ENCODE data around the gene C11orf58.

Gene C11orf58

DNA sequence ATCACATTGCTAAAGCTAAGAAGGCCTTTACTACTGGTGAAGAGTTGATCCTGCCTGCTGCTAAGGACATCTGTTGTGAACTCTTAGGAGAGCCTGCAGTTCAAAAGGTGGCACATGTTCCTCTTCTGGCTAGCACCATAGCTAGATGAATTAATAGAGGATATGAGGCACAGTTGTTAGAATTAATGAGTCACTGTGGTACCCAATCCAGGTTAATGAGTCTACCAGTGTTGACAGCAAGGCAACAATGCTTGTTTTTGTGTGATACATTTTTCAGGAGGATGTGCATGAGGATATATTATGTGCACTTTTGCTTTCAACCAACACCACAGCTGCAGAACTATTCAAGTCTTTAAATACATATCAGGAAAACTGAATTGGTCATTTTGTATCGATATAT, 12.0 kb downstream of the C11orf58 start:
- H3K27ac ChIP-seq (replicated peaks), result no peak overlapping the region
- no peaks in the 10 kb centered on the region for H3K27me3 ChIP-seq (ENCODE audit: insufficient read depth, poor library complexity, severe bottlenecking)
- no peak for DNase-seq (ENCODE audit: low read depth in 1 of 2, low spot score in 1 of 2)

DNA sequence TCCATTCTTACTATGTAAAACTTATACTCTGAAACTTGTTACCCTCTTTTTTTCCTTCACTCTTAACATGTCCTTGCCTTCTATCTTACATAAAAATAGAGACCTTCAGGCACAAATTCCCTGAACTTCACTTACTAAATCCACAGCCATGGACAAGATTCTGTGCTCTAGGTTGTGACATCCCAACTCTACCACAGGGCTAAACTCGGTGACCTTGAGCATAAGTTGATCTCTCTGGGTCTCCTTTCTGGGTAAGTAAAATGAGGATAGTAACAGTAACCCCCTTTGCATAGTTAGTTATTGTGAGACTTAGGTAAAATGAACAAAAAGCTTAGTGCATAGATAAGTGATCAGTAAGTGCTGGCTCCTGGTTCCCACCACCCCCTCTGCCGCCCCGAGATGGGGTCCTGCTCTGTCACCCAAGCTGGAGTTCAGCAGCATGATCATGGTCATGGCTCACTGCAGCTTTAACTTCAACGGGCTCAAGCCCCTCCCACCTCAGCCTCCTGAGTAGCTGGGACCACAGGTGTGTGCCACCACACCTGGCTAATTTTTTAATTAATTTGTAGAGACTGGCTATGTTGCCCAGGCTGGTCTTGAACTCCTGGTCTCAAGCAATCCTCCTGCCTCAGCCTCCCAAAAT, 20.1 kb downstream of the C11orf58 start:
- Histone ChIP-seq H3K27ac (replicated peaks) (no peak overlapping the region), H3K27me3 (ENCODE audit: insufficient read depth, poor library complexity, severe bottlenecking) (no peaks in the 10 kb centered on the region), H3K4me3 (replicated peaks; ENCODE audit: insufficient read depth, low read length) (no peak overlapping the region)
- TF ChIP-seq, protein P1, sequence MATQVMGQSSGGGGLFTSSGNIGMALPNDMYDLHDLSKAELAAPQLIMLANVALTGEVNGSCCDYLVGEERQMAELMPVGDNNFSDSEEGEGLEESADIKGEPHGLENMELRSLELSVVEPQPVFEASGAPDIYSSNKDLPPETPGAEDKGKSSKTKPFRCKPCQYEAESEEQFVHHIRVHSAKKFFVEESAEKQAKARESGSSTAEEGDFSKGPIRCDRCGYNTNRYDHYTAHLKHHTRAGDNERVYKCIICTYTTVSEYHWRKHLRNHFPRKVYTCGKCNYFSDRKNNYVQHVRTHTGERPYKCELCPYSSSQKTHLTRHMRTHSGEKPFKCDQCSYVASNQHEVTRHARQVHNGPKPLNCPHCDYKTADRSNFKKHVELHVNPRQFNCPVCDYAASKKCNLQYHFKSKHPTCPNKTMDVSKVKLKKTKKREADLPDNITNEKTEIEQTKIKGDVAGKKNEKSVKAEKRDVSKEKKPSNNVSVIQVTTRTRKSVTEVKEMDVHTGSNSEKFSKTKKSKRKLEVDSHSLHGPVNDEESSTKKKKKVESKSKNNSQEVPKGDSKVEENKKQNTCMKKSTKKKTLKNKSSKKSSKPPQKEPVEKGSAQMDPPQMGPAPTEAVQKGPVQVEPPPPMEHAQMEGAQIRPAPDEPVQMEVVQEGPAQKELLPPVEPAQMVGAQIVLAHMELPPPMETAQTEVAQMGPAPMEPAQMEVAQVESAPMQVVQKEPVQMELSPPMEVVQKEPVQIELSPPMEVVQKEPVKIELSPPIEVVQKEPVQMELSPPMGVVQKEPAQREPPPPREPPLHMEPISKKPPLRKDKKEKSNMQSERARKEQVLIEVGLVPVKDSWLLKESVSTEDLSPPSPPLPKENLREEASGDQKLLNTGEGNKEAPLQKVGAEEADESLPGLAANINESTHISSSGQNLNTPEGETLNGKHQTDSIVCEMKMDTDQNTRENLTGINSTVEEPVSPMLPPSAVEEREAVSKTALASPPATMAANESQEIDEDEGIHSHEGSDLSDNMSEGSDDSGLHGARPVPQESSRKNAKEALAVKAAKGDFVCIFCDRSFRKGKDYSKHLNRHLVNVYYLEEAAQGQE (IDR thresholded peaks at IDR 0.05; ENCODE audit: insufficient replicate concordance, low read depth), result no peak
- TF ChIP-seq, protein P2, sequence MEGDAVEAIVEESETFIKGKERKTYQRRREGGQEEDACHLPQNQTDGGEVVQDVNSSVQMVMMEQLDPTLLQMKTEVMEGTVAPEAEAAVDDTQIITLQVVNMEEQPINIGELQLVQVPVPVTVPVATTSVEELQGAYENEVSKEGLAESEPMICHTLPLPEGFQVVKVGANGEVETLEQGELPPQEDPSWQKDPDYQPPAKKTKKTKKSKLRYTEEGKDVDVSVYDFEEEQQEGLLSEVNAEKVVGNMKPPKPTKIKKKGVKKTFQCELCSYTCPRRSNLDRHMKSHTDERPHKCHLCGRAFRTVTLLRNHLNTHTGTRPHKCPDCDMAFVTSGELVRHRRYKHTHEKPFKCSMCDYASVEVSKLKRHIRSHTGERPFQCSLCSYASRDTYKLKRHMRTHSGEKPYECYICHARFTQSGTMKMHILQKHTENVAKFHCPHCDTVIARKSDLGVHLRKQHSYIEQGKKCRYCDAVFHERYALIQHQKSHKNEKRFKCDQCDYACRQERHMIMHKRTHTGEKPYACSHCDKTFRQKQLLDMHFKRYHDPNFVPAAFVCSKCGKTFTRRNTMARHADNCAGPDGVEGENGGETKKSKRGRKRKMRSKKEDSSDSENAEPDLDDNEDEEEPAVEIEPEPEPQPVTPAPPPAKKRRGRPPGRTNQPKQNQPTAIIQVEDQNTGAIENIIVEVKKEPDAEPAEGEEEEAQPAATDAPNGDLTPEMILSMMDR (IDR thresholded peaks at IDR 0.05; ENCODE audit: insufficient read depth, low read length), result no peak
- no peak for TF ChIP-seq GABPA (IDR thresholded peaks at IDR 0.05; ENCODE audit: low read depth)
- no peak for DNase-seq (ENCODE audit: low read depth in 1 of 2, low spot score in 1 of 2)

More for the DNA sequence above, 12.0 kb downstream of the C11orf58 start:
- TF ChIP-seq, protein P1 (IDR thresholded peaks at IDR 0.05; ENCODE audit: insufficient replicate concordance, low read depth), result no peak
- no peak for TF ChIP-seq SPI1 (IDR thresholded peaks at IDR 0.05; ENCODE audit: borderline replicate concordance, low read depth)
- no peak for TF ChIP-seq POLR2AphosphoS5 (IDR thresholded peaks at IDR 0.05; ENCODE audit: low read depth)
- TF ChIP-seq, protein P2 (IDR thresholded peaks at IDR 0.05; ENCODE audit: insufficient read depth, low read length), result no peak
- TF ChIP-seq GABPA (IDR thresholded peaks at IDR 0.05; ENCODE audit: low read depth), result no peak
- no peak overlapping the region for H3K4me3 ChIP-seq (replicated peaks; ENCODE audit: insufficient read depth, low read length)

DNA sequence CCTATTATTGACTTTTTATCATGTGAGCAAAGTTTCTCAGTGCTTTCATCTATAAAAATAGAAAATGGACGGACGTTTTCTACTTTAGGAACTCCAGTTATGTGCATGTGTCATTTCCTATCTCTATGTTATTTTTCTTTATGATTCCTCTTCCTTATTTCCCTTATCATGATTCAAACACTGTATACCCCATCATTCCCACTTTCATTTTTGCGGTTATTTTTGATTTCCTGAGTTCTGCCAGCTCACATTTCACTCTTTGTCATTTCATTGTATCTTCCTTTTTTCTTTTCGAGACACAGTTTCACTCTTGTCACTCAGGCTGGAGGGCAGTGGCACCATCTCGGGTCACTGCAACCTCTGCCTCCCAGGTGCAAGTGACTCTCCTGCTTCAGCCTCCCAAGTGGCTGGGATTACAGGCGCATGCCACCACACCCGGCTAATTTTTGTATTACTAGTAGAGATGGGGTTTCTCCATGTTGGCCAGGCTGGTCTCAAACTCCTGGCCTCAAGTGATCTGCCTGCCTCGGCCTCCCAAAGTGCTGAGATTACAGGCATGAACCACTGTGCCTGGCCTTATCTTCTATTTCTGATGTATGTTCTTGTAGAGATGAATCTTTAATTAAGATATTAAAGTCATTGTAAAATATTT, 21.5 kb downstream of the C11orf58 start:
- H3K4me3 ChIP-seq (replicated peaks; ENCODE audit: insufficient read depth, low read length), result no peak overlapping the region
- no peak overlapping the region for H3K27ac ChIP-seq (replicated peaks)
- DNase-seq (ENCODE audit: low read depth in 1 of 2, low spot score in 1 of 2), result no peak
- H3K27me3 ChIP-seq (ENCODE audit: insufficient read depth, poor library complexity, severe bottlenecking), result no peaks in the 10 kb centered on the region
- TF ChIP-seq SPI1 (IDR thresholded peaks at IDR 0.05; ENCODE audit: borderline replicate concordance, low read depth) (no peak), POLR2AphosphoS5 (IDR thresholded peaks at IDR 0.05; ENCODE audit: low read depth) (no peak), GABPA (IDR thresholded peaks at IDR 0.05; ENCODE audit: low read depth) (no peak)
- TF ChIP-seq, protein P2 (IDR thresholded peaks at IDR 0.05; ENCODE audit: insufficient read depth, low read length), result no peak
- TF ChIP-seq, protein P1 (IDR thresholded peaks at IDR 0.05; ENCODE audit: insufficient replicate concordance, low read depth), result no peak
